GM21786 (cell line): ENCODE measurements around the gene SIK2.

Experiments used
- ATAC-seq: cut with Tn5 transposase; IDR thresholded peaks from one replicate; pipeline ENCODE4 v1.9.1; 2021; ENCODE audit not compliant: unreplicated experiment

SIK2 gene

GRCh38 chr11:111581341-111581740 is 20.9 kb upstream of the SIK2 start:
- ATAC-seq = no peak

GRCh38 chr11:111582163-111582562 is 20.1 kb upstream of the SIK2 start:
- no peak for ATAC-seq

DNA sequence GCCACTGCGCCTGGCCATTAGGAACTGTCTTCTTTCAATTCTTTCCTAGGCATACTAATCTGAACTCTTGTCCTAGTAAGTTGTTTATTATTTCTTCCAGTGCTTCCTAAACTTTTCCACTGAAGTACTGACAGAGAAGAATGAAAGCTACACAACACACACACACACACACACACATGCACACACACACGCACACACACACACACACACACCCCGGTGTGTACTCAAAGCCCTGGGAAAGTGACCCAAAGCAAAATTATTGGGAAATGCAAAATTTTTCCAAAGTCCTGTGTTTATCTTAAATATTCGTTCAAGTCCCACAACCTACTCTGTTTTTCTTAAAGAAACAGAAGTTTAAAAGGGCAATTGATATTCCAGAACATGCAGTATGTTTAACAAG is 19.4 kb upstream of the SIK2 start:
- no peak for ATAC-seq

DNA sequence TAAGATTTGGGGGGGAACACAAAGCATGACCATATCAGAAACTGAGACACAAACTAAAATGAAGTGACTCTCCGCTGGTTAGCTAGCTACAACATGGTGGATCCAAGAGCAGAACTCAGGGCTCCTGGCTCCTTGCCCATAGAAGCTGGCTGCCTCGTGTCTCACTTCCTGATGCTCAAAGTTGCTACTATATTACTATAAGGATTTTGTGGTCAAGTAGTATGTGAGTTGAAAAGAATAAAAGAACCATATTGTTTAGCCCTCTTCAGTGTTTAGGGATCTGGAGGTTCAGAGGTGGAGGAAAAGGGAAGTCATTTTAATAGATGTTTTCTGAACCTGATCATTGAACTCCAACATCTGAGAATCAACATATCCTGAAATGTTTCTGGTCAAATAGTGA is 16.9 kb upstream of the SIK2 start:
- ATAC-seq = no peak

DNA sequence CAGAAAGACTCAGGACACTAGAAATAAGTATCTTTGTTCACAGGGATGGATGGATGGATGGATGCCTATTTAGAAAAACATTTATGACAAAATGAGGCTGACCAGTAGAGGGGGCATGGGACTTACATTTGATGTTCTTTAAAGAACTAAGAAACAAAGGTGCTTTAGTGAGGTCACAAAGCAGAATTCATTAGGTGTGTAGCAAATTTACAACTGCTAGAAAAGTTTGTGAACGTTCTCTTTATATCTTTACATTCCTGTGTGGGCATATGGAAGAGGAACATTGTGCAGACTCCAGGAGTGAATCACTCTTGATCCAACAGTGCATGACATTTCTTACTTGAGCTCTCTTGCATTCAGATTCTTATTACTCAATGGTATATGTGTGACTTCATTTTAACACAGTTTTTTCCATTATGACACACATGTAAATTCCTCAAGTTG is 15.8 kb upstream of the SIK2 start:
- ATAC-seq = no peak

- no peak for ATAC-seq
Observed at GRCh38 chr11:111589114-111589513, 13.1 kb upstream of the SIK2 start.

- ATAC-seq = no peak
Observed at GRCh38 chr11:111589886-111590499, 12.3 kb upstream of the SIK2 start.

DNA sequence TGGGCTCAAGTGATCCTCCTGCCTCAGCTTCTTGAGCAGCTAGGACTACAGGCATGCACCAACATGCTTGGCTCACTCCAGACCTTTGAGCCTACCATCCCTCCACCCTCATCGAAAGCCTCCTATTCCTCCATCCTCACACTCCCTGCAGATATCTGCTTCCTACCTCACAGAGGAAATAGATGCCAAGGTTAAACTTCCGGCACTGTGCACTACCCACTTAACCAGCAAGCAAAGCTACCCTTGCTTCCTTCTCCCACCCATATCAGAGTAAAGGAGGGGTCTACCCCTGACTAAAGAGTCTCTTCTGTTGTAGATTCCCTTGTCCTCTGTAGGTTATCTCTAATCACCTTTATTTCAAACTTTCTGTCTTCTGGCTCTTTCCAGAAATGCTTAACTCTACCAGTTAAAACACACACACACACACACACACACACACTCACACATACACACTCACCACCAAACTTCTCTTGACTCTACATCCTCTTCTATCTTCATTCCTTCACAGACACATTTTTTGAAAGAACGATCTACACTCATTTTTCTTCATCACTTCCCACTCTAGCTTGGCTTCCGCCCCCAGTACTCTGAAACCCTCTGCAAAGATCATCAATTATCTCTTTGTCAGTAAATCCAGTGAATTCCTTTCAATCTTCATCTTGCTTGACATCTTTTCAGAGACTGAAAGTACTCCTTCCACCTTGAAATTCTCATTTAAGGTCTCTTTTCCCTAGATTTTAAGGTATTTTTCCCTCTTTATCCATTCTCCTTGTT is 10.9 kb upstream of the SIK2 start:
- no peak for ATAC-seq

GRCh38 chr11:111592491-111592890 is 9.8 kb upstream of the SIK2 start:
- no peak for ATAC-seq

- no peak for ATAC-seq
Observed at GRCh38 chr11:111596319-111596718, 5.9 kb upstream of the SIK2 start.

DNA sequence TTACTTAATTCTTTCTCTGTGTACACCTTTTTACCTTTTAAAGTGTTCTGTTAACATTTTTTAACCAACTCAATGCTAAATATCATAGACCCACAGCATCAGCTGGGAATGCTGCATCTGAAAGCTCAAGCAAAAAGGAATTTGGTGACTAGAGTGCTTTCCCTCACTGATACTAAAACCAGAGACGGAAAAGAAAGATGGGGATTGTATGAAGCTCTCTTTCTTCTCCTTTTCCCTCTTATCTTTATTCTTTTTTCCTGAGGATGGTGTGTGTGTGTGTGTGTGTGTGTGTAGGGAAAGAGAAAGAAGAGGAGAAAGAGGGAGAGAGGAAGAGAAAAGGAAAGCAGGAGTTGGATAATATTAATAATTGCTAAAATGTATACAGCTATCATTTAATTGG is 4.1 kb upstream of the SIK2 start:
- no peak for ATAC-seq

GRCh38 chr11:111598559-111598958 is 3.7 kb upstream of the SIK2 start:
- no peak for ATAC-seq

DNA sequence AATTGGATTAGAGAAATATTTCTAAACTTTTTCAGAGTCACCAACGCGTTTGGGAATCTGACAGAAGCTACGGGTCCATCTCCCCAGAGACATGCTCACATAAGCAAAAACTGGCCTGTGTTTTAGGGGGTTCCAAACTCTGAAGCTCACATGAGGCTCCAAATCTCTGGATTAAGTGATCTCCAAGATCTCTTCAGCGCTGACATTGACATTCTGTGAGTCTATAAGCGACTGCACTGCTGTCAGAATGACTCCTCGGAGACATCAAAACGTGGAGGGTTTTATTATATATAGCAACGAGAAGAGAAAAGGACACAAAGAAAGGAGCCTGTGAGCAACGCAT is 642 bp upstream of the SIK2 start:
- no peak for ATAC-seq

DNA sequence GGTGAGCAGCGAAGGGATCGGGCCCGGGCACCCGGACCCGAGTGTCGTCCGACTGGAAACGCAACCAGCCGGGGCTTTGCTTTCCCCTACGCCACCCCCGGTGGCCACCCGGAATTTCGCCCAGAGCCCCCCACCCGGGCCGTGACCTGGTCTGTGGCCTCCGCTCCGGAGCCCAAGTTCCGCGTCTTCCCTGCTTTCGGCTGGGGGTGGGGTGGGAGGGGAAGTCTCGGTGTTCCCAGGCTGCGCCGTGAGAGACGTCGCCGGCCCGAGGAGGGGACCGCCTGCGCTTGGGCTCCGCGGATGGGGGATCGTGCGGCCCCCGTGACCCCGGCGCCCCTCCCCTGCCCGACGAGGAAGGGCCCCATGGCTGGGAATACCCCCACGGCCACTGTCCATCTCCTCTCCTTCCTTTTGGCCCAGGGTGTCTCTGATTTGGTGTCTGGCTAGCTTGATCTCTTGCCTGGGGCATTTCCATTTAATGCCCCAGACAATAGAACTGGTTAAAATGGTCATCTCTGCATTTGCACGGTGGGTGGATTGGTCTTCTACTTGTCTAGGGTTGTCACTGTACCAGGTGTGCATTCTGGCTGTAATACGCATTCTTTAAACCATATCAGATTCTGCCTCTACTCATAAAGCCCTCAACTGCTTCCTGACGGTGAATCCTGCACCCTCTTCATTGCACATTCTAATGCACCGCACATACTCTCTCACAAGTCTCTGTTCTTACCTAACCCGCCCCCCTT is 789 bp downstream of the SIK2 start:
- ATAC-seq = no peak

GRCh38 chr11:111603611-111604130 is 1.4 kb downstream of the SIK2 start:
- ATAC-seq = no peak

- ATAC-seq = no peak
Observed at GRCh38 chr11:111604392-111605009, 2.3 kb downstream of the SIK2 start.

DNA sequence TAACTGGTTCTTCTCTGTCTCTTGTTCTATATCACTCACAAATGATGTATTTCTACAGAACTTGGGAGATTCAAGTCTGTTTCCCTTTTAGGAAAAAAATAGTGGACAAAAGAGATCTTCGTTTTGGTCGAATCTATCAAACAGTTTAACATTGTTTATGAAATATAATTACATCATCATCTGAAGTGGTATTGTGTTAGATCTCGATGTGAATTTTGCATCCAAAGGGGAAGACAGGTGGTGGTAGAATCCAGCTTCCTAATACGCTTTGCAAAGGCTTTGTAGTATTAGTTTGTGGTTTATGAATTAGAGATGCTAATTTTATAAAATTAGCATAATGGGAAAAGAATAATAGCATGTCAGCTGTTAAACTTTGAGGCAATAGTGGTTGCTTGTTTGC is 3.4 kb downstream of the SIK2 start:
- no peak for ATAC-seq

DNA sequence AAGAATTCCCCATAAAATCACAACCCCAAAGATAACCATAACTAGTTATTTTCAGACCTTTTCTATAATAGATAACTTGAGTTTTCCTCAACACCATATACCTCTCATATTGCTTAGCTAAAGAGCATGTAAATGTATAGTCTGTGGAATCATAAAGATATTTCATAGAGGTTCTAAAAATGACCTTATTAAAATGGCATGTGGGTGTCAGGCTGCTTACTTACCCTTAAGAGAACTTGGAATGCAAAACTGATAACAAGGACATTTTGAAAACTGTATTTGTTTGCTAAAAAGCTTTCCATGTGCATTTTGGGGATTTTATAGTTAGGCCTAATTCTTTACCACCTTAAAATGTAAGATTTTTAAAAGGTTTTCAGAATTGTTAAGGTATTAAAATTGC is 4.7 kb downstream of the SIK2 start:
- ATAC-seq = no peak

DNA sequence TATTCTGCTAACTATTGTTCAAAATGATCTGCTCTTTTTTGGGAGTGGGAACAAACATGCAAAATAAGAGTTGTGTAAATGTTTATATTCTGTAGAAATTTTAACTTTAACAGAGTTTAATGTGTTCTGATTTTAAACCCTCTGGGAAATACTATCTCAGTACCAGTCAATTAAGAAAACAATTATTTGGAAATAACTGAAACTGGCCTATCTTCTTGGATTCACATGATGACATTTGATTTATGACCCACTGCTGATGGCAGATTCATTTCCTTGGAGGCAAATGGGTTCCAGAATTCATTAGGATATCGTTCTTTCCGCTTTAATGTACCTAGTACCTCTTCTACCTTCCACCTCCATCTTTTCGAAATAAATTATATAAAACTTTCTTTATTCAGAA is 5.5 kb downstream of the SIK2 start:
- ATAC-seq = no peak

GRCh38 chr11:111612224-111612623 is 10.0 kb downstream of the SIK2 start:
- no peak for ATAC-seq

- no peak for ATAC-seq
Observed at GRCh38 chr11:111617286-111617685, 15.0 kb downstream of the SIK2 start.

- no peak for ATAC-seq
Observed at GRCh38 chr11:111620518-111620917, 18.3 kb downstream of the SIK2 start.
